ENCODE measurements around the gene WDR36. TPM values are rescaled to one million over a fixed set of nuclear protein-coding genes. Genes with fewer than 3 reads are reported as not detected.
"Not testable (repeated sequence)": the region's sequence is repeated elsewhere in the genome, so short reads cannot be mapped to it uniquely, and the experiment has no call there.

WDR36 gene
- total and polyA plus RNA-seq, 3 experiments from 2014 or later: 17.7 to 74.8 (median 70.2) TPM

GRCh38 chr5:111133436-111133751, 41.2 kb downstream of the WDR36 start:
- CTCF ChIA-PET: no interaction called here
- Mint-ChIP-seq H3K27me3 (peaks cover 6 to 18% of the 10 kb centered on the region in 2 donors), H3K9me3 (peaks cover 0 to 1% (median 0%) of the 10 kb centered on the region in 5 donors), H3K4me1 (no peaks in the 10 kb centered on the region), H3K27ac (peak overlapping the region in 1 of 8 donors; percentile 1), H3K36me3 (peaks cover 0 to 7% (median 4%) of the 10 kb centered on the region in 3 donors), H3K4me3 (no peak overlapping the region)
- Histone ChIP-seq H3K9me3 (ENCODE audit: low read length) (no peaks in the 10 kb centered on the region), H3K4me1 (ENCODE audit: insufficient read depth, low read length) (no peaks in the 10 kb centered on the region), H3K36me3 (ENCODE audit: insufficient read depth, low read length) (no peaks in the 10 kb centered on the region), H3K27me3 (ENCODE audit: insufficient read depth, low read length, poor library complexity, severe bottlenecking) (no peaks in the 10 kb centered on the region), H3K4me3 (ENCODE audit: low read length) (no peak overlapping the region), H3K27ac (ENCODE audit: low read depth, low read length) (no peak overlapping the region)
- POLR2A ChIA-PET: no interaction called here
- no peak for DNase-seq

- peak overlapping the region in 1 of 8 donors; percentile 85 for H3K27ac Mint-ChIP-seq
- CTCF ChIA-PET: no interaction called here
Measured at GRCh38 chr5:111134087-111134486, 41.9 kb downstream of the WDR36 start.

GRCh38 chr5:111134864-111135263, 42.7 kb downstream of the WDR36 start:
- ChIA-PET POLR2A (no interaction called here), CTCF (no interaction called here)
- Mint-ChIP-seq H3K9me3 (peaks cover 0 to 1% (median 0%) of the 10 kb centered on the region in 5 donors), H3K4me1 (no peaks in the 10 kb centered on the region), H3K4me3 (no peak overlapping the region), H3K36me3 (peaks cover 0 to 2% (median 0%) of the 10 kb centered on the region in 3 donors), H3K27me3 (peaks cover 6 to 18% of the 10 kb centered on the region in 2 donors), H3K27ac (no peak overlapping the region)
- no peak overlapping the region for H3K27ac ChIP-seq (ENCODE audit: low read depth, low read length)
- no peak for DNase-seq
- H3K9me3 ChIP-seq (ENCODE audit: low read length): no peaks in the 10 kb centered on the region
- no peaks in the 10 kb centered on the region for H3K27me3 ChIP-seq (ENCODE audit: insufficient read depth, low read length, poor library complexity, severe bottlenecking)
- H3K4me3 ChIP-seq (ENCODE audit: low read length): no peak overlapping the region
- no peaks in the 10 kb centered on the region for H3K4me1 ChIP-seq (ENCODE audit: insufficient read depth, low read length)
- H3K36me3 ChIP-seq (ENCODE audit: insufficient read depth, low read length): no peaks in the 10 kb centered on the region

More at GRCh38 chr5:111134087-111134486, 41.9 kb downstream of the WDR36 start:
- H3K9me3 ChIP-seq (ENCODE audit: low read length): no peaks in the 10 kb centered on the region
- H3K4me3 ChIP-seq (ENCODE audit: low read length): no peak overlapping the region
- H3K4me1 ChIP-seq (ENCODE audit: insufficient read depth, low read length): no peaks in the 10 kb centered on the region
- peaks cover 0 to 2% (median under 1%) of the 10 kb centered on the region in 3 donors for H3K36me3 Mint-ChIP-seq
- POLR2A ChIA-PET: no interaction called here
- peaks cover 0 to 1% (median 0%) of the 10 kb centered on the region in 5 donors for H3K9me3 Mint-ChIP-seq
- H3K4me1 Mint-ChIP-seq: no peaks in the 10 kb centered on the region
- no peaks in the 10 kb centered on the region for H3K36me3 ChIP-seq (ENCODE audit: insufficient read depth, low read length)
- no peaks in the 10 kb centered on the region for H3K27me3 ChIP-seq (ENCODE audit: insufficient read depth, low read length, poor library complexity, severe bottlenecking)
- no peak for DNase-seq
- H3K27me3 Mint-ChIP-seq: peaks cover 6 to 18% of the 10 kb centered on the region in 2 donors
- H3K4me3 Mint-ChIP-seq: no peak overlapping the region
- no peak overlapping the region for H3K27ac ChIP-seq (ENCODE audit: low read depth, low read length)

GRCh38 chr5:111135363-111135762, 43.2 kb downstream of the WDR36 start:
- Mint-ChIP-seq H3K4me3 (no peak overlapping the region), H3K27ac (no peak overlapping the region), H3K4me1 (no peaks in the 10 kb centered on the region), H3K27me3 (peaks cover 6 to 18% of the 10 kb centered on the region in 2 donors), H3K36me3 (no peaks in the 10 kb centered on the region), H3K9me3 (peaks cover 0 to 1% (median 0%) of the 10 kb centered on the region in 5 donors)
- Histone ChIP-seq H3K4me3 (ENCODE audit: low read length) (no peak overlapping the region), H3K27me3 (ENCODE audit: insufficient read depth, low read length, poor library complexity, severe bottlenecking) (no peaks in the 10 kb centered on the region), H3K9me3 (ENCODE audit: low read length) (no peaks in the 10 kb centered on the region), H3K36me3 (ENCODE audit: insufficient read depth, low read length) (no peaks in the 10 kb centered on the region), H3K27ac (ENCODE audit: low read depth, low read length) (no peak overlapping the region), H3K4me1 (ENCODE audit: insufficient read depth, low read length) (no peaks in the 10 kb centered on the region)
- DNase-seq: no peak
- POLR2A ChIA-PET: no interaction called here
- CTCF ChIA-PET: no interaction called here

GRCh38 chr5:111135946-111136345, 43.8 kb downstream of the WDR36 start:
- POLR2A ChIA-PET: no interaction called here
- Mint-ChIP-seq H3K4me1 (no peaks in the 10 kb centered on the region), H3K27ac (no peak overlapping the region), H3K9me3 (peaks cover 0 to 1% (median 0%) of the 10 kb centered on the region in 5 donors), H3K27me3 (peaks cover 6 to 18% of the 10 kb centered on the region in 2 donors), H3K36me3 (no peaks in the 10 kb centered on the region), H3K4me3 (no peak overlapping the region)
- CTCF ChIA-PET: no interaction called here
- Histone ChIP-seq H3K9me3 (ENCODE audit: low read length) (no peaks in the 10 kb centered on the region), H3K4me1 (ENCODE audit: insufficient read depth, low read length) (no peaks in the 10 kb centered on the region), H3K27me3 (ENCODE audit: insufficient read depth, low read length, poor library complexity, severe bottlenecking) (no peaks in the 10 kb centered on the region), H3K36me3 (ENCODE audit: insufficient read depth, low read length) (no peaks in the 10 kb centered on the region), H3K4me3 (ENCODE audit: low read length) (no peak overlapping the region), H3K27ac (ENCODE audit: low read depth, low read length) (no peak overlapping the region)
- DNase-seq: no peak

GRCh38 chr5:111138096-111138495, 45.9 kb downstream of the WDR36 start:
- CTCF ChIA-PET: no interaction called here

GRCh38 chr5:111141471-111141870, 49.3 kb downstream of the WDR36 start:
- CTCF ChIA-PET: not testable (repeated sequence)

More at GRCh38 chr5:111138096-111138495, 45.9 kb downstream of the WDR36 start:
- Histone ChIP-seq H3K4me3 (ENCODE audit: low read length) (no peak overlapping the region), H3K9me3 (ENCODE audit: low read length) (no peaks in the 10 kb centered on the region), H3K4me1 (ENCODE audit: insufficient read depth, low read length) (no peaks in the 10 kb centered on the region), H3K27me3 (ENCODE audit: insufficient read depth, low read length, poor library complexity, severe bottlenecking) (no peaks in the 10 kb centered on the region), H3K36me3 (ENCODE audit: insufficient read depth, low read length) (no peaks in the 10 kb centered on the region), H3K27ac (ENCODE audit: low read depth, low read length) (no peak overlapping the region)
- POLR2A ChIA-PET: no interaction called here
- Mint-ChIP-seq H3K9me3 (peaks cover 0 to 1% (median 0%) of the 10 kb centered on the region in 5 donors), H3K4me3 (no peak overlapping the region), H3K36me3 (no peaks in the 10 kb centered on the region), H3K27me3 (peaks cover 6 to 18% of the 10 kb centered on the region in 2 donors), H3K4me1 (no peaks in the 10 kb centered on the region), H3K27ac (no peak overlapping the region)
- DNase-seq: no peak

GRCh38 chr5:111142932-111143331, 50.8 kb downstream of the WDR36 start:
- no peaks in the 10 kb centered on the region for H3K9me3 ChIP-seq (ENCODE audit: low read length)
- H3K36me3 ChIP-seq (ENCODE audit: insufficient read depth, low read length): no peaks in the 10 kb centered on the region
- H3K27me3 ChIP-seq (ENCODE audit: insufficient read depth, low read length, poor library complexity, severe bottlenecking): no peaks in the 10 kb centered on the region
- ChIA-PET CTCF (no interaction called here), POLR2A (no interaction called here)
- no peak for DNase-seq
- H3K4me3 ChIP-seq (ENCODE audit: low read length): no peak overlapping the region
- no peaks in the 10 kb centered on the region for H3K36me3 Mint-ChIP-seq
- H3K4me1 ChIP-seq (ENCODE audit: insufficient read depth, low read length): no peaks in the 10 kb centered on the region
- no peaks in the 10 kb centered on the region for H3K9me3 Mint-ChIP-seq
- H3K4me3 Mint-ChIP-seq: no peak overlapping the region
- H3K27ac Mint-ChIP-seq: no peak overlapping the region
- H3K27ac ChIP-seq (ENCODE audit: low read depth, low read length): no peak overlapping the region
- H3K27me3 Mint-ChIP-seq: peaks cover 0 to 1% of the 10 kb centered on the region in 2 donors
- no peaks in the 10 kb centered on the region for H3K4me1 Mint-ChIP-seq

More at GRCh38 chr5:111141471-111141870, 49.3 kb downstream of the WDR36 start:
- H3K27ac Mint-ChIP-seq; H3K4me3 ChIP-seq (ENCODE audit: low read length); H3K27me3 Mint-ChIP-seq; H3K27me3 ChIP-seq (ENCODE audit: insufficient read depth, low read length, poor library complexity, severe bottlenecking); H3K27ac ChIP-seq (ENCODE audit: low read depth, low read length); H3K9me3 Mint-ChIP-seq; POLR2A ChIA-PET; H3K36me3 Mint-ChIP-seq; DNase-seq; H3K4me1 Mint-ChIP-seq; H3K9me3 ChIP-seq (ENCODE audit: low read length); H3K4me1 ChIP-seq (ENCODE audit: insufficient read depth, low read length); H3K4me3 Mint-ChIP-seq; H3K36me3 ChIP-seq (ENCODE audit: insufficient read depth, low read length): not testable (repeated sequence)

- ChIA-PET POLR2A (no interaction called here), CTCF (no interaction called here)
- Histone ChIP-seq H3K4me1 (ENCODE audit: insufficient read depth, low read length) (no peaks in the 10 kb centered on the region), H3K36me3 (ENCODE audit: insufficient read depth, low read length) (no peaks in the 10 kb centered on the region), H3K9me3 (ENCODE audit: low read length) (no peaks in the 10 kb centered on the region), H3K27ac (ENCODE audit: low read depth, low read length) (no peak overlapping the region), H3K27me3 (ENCODE audit: insufficient read depth, low read length, poor library complexity, severe bottlenecking) (no peaks in the 10 kb centered on the region), H3K4me3 (ENCODE audit: low read length) (no peak overlapping the region)
- Mint-ChIP-seq H3K27me3 (peaks cover 0 to 5% of the 10 kb centered on the region in 2 donors), H3K27ac (no peak overlapping the region), H3K36me3 (no peaks in the 10 kb centered on the region), H3K9me3 (no peaks in the 10 kb centered on the region), H3K4me3 (no peak overlapping the region), H3K4me1 (no peaks in the 10 kb centered on the region)
- no peak for DNase-seq
Measured at GRCh38 chr5:111143910-111144309, 51.8 kb downstream of the WDR36 start.

All from CD8-positive, alpha-beta memory T cell (primary cell).